ENCODE results near the gene CCNB2. TPM values are rescaled to one million over a fixed set of nuclear protein-coding genes. Genes with fewer than 3 reads are reported as not detected.

CCNB2 gene
- total and polyA plus RNA-seq, 2 donors (not counting 3 experiments of a cell fraction or from before 2014, with no cell fraction given), result 55.9 to 65.2 TPM

GRCh38 chr15:59069430-59069829, 35.5 kb upstream of the CCNB2 start:
- no peaks in the 10 kb centered on the region for H3K4me1 ChIP-seq (ENCODE audit: control insufficient read depth, extremely low read depth, insufficient read depth, low read length)
- DNase-seq (ENCODE audit: low read depth, low spot score) (no peak), FAIRE-seq (no peak)
- no peaks in the 10 kb centered on the region for H3K9me3 ChIP-seq (replicated peaks; ENCODE audit: control insufficient read depth, insufficient read depth, low read length)
- dilution Hi-C loops (cut with MboI; ENCODE audit: extremely low pct_ligation_motif_present, low sequenced_read_pairs), result no loop called here
- no peaks in the 10 kb centered on the region for H3K9me1 ChIP-seq (replicated peaks; ENCODE audit: control insufficient read depth, extremely low read depth, insufficient read depth, low read length)
- H2AFZ ChIP-seq (ENCODE audit: low read depth, low read length), result no peak overlapping the region
- no peak overlapping the region for H3K9ac ChIP-seq (replicated peaks; ENCODE audit: extremely low read depth, insufficient read depth, low read length)
- intact Hi-C loops (cut with micrococcal nuclease), result no loop called here
- no peak overlapping the region for H3K27ac ChIP-seq (ENCODE audit: insufficient read depth, low read depth, low read length)
- no peaks in the 10 kb centered on the region for H4K20me1 ChIP-seq (replicated peaks; ENCODE audit: control insufficient read depth, extremely low read depth, insufficient read depth, low read length)
- TF ChIP-seq CTCF (IDR thresholded peaks at IDR 0.05; ENCODE audit: extremely low read depth in 1 of 2, insufficient read depth in 1 of 2, low read depth in 1 of 2, low read length in 2 of 2) (no peak), POLR2AphosphoS5 (IDR thresholded peaks at IDR 0.05; ENCODE audit: insufficient read depth, low read depth, low read length) (no peak), POLR2A (IDR thresholded peaks at IDR 0.05; ENCODE audit: low read depth, low read length) (no peak), MYC (IDR thresholded peaks at IDR 0.05; ENCODE audit: low read depth, low read length) (no peak), JUN (IDR thresholded peaks at IDR 0.05; ENCODE audit: borderline replicate concordance, insufficient read depth, insufficient read length, low read depth) (no peak), MAX (IDR thresholded peaks at IDR 0.05; ENCODE audit: insufficient read depth, insufficient read length) (no peak), GATA2 (IDR thresholded peaks at IDR 0.05; ENCODE audit: insufficient read depth, insufficient read length, low read depth, low read length) (no peak), EZH2 (IDR thresholded peaks at IDR 0.05; ENCODE audit: borderline replicate concordance, low read depth, low read length, severe bottlenecking) (no peak), FOS (IDR thresholded peaks at IDR 0.05; ENCODE audit: borderline replicate concordance, insufficient read depth, low read length) (no peak)
- H3K4me2 ChIP-seq (ENCODE audit: insufficient read depth, low read length), result no peak overlapping the region
- no peaks in the 10 kb centered on the region for H3K79me2 ChIP-seq (ENCODE audit: control insufficient read depth, insufficient read depth, low read length)
- CTCF ChIA-PET, result interaction anchor here (1.6 kb wide), 1 partner anchor 11 kb away, joined by 6 read pairs; no protein-coding TSS in a partner anchor
- POLR2A ChIA-PET, result no interaction called here
- no peaks in the 10 kb centered on the region for H3K27me3 ChIP-seq (ENCODE audit: control insufficient read depth in 2 of 2, insufficient read depth in 2 of 2, low read length in 2 of 2)
- no TSS peak for BruUV-seq (replicated peaks)
- no peak overlapping the region for H3K4me3 ChIP-seq (replicated peaks in 1 of 3; ENCODE audit: insufficient read depth in 1 of 3, low read depth in 1 of 3, low read length in 3 of 3)
- H3K36me3 ChIP-seq (ENCODE audit: control insufficient read depth in 2 of 2, extremely low read depth in 1 of 2, insufficient read depth in 2 of 2, low read length in 2 of 2), result peaks cover 14 to 17% of the 10 kb centered on the region in 2 experiments

Data from endothelial cell of umbilical vein (primary cell).